DMS79 treated with DMSO at 0.1 percent for 48 hours (cell line): ENCODE data around the gene LDLRAD1.
A peak's percentile ranks its signal among the peaks of the same experiment; 100 is the strongest.
"Not testable (repeated sequence)": the region's sequence is repeated elsewhere in the genome, so short reads cannot be mapped to it uniquely, and the experiment has no call there.

Experiments
- DNase-seq: peaks from one replicate; lab custom pipeline; 2025; lab: John Stamatoyannopoulos, UW

LDLRAD1 gene

GRCh38 chr1:54016343-54017282, 1.4 kb downstream of the LDLRAD1 start:
- DNase-seq: no peak

GRCh38 chr1:54014009-54014629, 3.9 kb downstream of the LDLRAD1 start:
- no peak for DNase-seq

DNA sequence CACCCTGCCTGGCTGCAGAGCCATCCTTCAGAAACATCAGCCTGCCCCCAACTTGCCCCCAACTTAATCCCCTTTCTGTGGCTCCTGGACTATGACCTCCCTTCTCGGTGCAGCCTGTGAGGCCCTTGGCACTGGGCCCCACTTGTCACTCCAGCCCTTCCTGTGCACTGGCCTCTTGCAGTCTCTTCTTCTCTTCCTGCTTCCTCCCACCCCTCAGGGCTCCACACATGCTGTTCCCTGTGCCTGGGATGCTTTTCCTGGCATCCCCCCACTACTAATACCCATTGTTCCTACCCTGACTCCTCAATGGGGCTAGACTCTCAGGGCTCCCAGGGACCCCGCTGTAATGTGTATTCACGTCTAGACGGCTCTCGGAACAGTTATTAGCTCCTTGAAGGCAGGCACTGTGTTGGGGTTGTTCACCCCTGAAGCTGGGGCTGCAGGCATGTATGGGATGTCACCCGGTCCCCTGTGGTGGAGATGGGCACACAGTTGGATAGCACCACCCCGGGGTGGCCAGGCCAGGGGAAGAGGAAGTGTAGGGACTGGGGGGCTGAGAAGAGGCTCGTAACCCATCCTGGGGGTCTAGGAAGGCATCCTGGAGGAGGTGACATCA, 4.5 kb downstream of the LDLRAD1 start:
- DNase-seq: no peak

GRCh38 chr1:54012863-54013262, 5.1 kb downstream of the LDLRAD1 start:
- DNase-seq: no peak

DNA sequence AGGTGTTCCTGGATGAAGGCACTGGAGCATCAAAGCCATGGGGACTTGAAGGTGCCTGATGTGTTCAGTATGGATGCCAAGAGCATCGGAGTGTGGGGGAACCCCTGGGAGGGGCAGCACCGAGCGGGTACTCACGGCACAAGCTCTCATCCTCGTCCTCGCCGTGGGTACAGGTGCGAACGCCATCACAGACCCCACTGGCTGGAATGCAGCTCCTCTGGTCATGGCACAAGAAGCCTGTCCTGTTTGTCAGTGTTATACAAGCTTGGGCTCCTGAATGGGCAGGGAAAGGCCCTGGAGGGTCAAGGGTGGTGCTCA, 6.0 kb downstream of the LDLRAD1 start:
- DNase-seq: no peak

- no peak for DNase-seq
Observed at GRCh38 chr1:54011316-54012007, 6.5 kb downstream of the LDLRAD1 start.

GRCh38 chr1:54010415-54011117, 7.4 kb downstream of the LDLRAD1 start:
- no peak for DNase-seq

DNA sequence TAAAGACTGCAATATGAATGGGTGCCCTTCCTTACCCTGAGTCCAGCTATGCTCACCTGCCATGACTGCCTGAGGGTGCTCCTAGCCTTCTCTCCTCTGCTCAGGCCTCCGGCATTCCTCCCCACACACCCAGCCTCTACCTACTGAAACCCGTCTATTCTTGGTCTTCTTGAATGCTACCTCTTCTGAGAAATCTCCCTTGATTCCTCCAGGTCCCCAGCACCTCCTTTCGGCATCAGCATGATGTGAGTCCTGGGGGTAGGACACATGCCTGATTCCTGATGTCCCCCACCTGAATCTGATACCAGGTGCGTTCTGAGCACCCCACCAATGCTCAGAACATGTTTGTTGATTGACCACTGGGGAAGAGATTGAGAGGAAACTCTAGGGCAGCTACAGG, 8.6 kb downstream of the LDLRAD1 start:
- no peak for DNase-seq

- DNase-seq: no peak
Observed at GRCh38 chr1:54008876-54009275, 9.1 kb downstream of the LDLRAD1 start.

GRCh38 chr1:54007613-54008012, 10.4 kb downstream of the LDLRAD1 start:
- DNase-seq: no peak

DNA sequence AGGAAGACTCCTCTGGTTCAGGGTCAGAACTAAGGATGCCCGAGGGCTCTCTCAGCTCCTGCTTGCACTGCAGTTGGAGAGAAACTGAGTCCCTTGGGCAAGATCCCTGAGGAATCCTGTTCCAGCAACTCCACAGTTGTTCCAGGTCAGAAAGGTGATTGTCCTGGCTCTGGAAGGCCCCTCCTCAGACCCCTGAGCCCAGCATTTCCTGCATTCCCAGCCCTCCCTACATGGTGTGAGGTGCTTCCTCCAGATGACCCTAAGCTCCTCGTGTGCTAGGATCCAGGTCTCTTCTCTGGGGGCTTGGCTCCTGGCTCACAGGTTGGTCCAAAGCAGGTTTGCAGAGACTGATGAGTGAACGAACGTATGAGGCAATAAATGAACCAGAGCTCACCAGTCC, 11.5 kb downstream of the LDLRAD1 start:
- DNase-seq: no peak

- DNase-seq: no peak
Observed at GRCh38 chr1:54004481-54005049, 13.4 kb downstream of the LDLRAD1 start.

- not testable (repeated sequence) for DNase-seq
Observed at GRCh38 chr1:54003750-54004480, 14.1 kb downstream of the LDLRAD1 start.

DNA sequence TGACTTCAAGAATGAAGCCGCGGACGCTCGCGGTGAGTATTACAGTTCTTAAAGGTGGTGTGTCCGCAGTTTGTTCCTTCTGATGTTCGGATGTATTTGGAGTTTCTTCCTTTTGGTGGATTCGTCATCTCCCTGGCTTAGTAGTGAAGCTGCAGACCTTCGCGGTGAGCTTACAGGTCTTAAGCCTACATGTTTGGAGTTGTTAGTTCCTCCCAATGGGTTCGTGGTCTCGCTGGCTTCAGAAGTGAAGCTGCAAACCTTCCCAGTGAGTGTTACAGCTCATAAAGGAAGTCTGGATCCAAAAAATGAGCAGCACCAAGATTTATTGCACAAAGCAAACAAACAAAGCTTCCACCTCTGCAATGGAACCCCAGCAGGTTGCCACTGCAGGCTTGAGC, 14.7 kb downstream of the LDLRAD1 start:
- no peak for DNase-seq

- DNase-seq: no peak
Observed at GRCh38 chr1:54002544-54003248, 15.3 kb downstream of the LDLRAD1 start.

GRCh38 chr1:54001591-54001990, 16.4 kb downstream of the LDLRAD1 start:
- DNase-seq: peak; percentile 43

- DNase-seq: no peak
Observed at GRCh38 chr1:53999920-54000319, 18.1 kb downstream of the LDLRAD1 start.

DNA sequence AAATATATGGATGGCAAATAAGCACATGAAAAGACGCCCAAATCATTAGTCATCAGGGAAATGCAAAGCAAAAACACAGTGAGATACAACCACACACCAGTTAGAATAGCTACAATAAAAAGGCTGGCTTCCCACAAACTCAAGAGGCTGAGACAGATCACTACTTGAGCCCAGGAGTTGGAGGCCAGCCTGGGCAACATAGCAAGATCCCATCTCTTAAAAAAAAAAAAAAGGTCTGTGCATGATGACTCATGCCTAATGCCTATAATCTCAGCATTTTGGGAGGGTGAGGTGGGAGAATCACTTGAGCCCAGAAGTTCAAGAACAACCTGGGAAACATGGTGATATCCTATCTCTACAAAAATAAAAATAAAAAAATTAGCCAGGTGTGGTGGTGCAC, 19.8 kb downstream of the LDLRAD1 start:
- DNase-seq: no peak

DNA sequence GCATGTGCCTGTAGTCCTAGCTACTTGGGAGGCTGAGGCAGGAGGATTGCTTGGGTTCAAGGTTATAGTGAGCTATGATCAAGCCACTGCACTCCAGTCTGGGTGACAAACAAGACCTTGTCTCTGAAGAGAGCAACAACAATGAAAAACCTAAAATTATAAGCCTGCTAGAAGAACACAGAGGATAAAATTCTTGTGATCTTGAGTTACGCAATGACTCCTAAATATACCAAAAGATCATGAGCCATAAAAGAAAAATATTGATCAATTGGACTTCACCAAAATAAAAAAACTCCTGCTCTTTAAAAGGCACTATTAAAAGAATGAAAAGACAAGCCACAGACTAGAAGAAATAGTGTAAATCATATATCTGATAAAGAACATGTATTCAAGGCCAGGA, 22.3 kb downstream of the LDLRAD1 start:
- no peak for DNase-seq

DNA sequence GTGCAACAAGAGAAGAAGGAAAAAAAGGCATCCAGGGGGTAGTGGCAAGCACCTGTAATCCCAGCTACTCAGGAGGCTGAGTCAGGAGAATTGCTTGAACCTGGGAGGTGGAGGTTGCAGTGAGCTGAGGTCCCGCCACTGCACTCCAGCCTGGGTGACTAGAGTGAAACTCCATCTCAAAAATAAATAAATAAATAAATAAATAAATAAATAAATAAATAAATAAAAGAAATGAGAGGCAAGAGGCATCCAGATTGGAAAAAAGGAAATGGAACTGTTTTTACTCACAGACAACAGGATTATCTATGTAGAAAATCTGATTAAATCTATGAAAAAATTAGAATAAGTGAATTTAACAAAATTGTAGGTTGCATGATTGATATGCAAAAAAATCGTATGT, 23.5 kb downstream of the LDLRAD1 start:
- DNase-seq: not testable (repeated sequence)
